UCSD-AML1 (cell line): ENCODE data around the gene ARMH3.
"Not testable (repeated sequence)": the region's sequence is repeated elsewhere in the genome, so short reads cannot be mapped to it uniquely, and the experiment has no call there.

Experiments used
- DNase-seq: peaks from one replicate; lab custom pipeline; 2025; ENCODE audit not compliant: unreplicated experiment; lab: John Stamatoyannopoulos, UW

The ARMH3 gene

GRCh38 chr10:102055647-102056419, at the start of gene ARMH3:
TSS of gene ARMH3 (minus strand) at chr10:102056173. CDS start at chr10:102040114, 16,059 bp downstream.
- DNase-seq, result peak; percentile 93

GRCh38 chr10:102102421-102102820, 46.4 kb upstream of the ARMH3 start:
- no peak for DNase-seq

- no peak for DNase-seq
Observed at GRCh38 chr10:102101152-102101551, 45.2 kb upstream of the ARMH3 start.

- no peak for DNase-seq
Observed at GRCh38 chr10:102096449-102096848, 40.5 kb upstream of the ARMH3 start.

- DNase-seq, result no peak
Observed at GRCh38 chr10:102090772-102091171, 34.8 kb upstream of the ARMH3 start.

- no peak for DNase-seq
Observed at GRCh38 chr10:102086196-102086595, 30.2 kb upstream of the ARMH3 start.

- DNase-seq, result no peak
Observed at GRCh38 chr10:102085336-102085735, 29.4 kb upstream of the ARMH3 start.

- DNase-seq, result no peak
Observed at GRCh38 chr10:102083541-102083940, 27.6 kb upstream of the ARMH3 start.

GRCh38 chr10:102072673-102073527, 16.9 kb upstream of the ARMH3 start:
- peak; percentile 78 for DNase-seq

- peak; percentile 18 for DNase-seq
Observed at GRCh38 chr10:102069071-102069470, 13.1 kb upstream of the ARMH3 start.

GRCh38 chr10:102068216-102068615, 12.2 kb upstream of the ARMH3 start:
- DNase-seq, result no peak

- no peak for DNase-seq
Observed at GRCh38 chr10:102067091-102067916, 11.3 kb upstream of the ARMH3 start.

GRCh38 chr10:102066399-102067088, 10.6 kb upstream of the ARMH3 start:
- peak; percentile 14 for DNase-seq

- peak; percentile 51 for DNase-seq
Observed at GRCh38 chr10:102065561-102066398, 9.8 kb upstream of the ARMH3 start.

GRCh38 chr10:102064868-102065560, 9.0 kb upstream of the ARMH3 start, which contains the start of gene HPS6:
TSS of gene HPS6 (plus strand) at chr10:102065349. CDS start at chr10:102065475, 126 bp downstream.
- DNase-seq, result peak; percentile 95

GRCh38 chr10:102064503-102064867, 8.5 kb upstream of the ARMH3 start:
- no peak for DNase-seq

- DNase-seq, result no peak
Observed at GRCh38 chr10:102059987-102060386, 4.0 kb upstream of the ARMH3 start.

- DNase-seq, result not testable (repeated sequence)
Observed at GRCh38 chr10:102054881-102055646, 909 bp downstream of the ARMH3 start.
